H9 (cell line): Measurements from ENCODE around the gene TPPP2. TPM values are rescaled to one million over a fixed set of nuclear protein-coding genes. Genes with fewer than 3 reads are reported as not detected.

ENCODE experiments used
- DNase-seq: peaks from one replicate; pipeline ENCODE4 v3.0.0-alpha.2; 2017
- H2AFZ ChIP-seq: one replicate; pipeline ENCODE4 v1.6.1; 2013; ENCODE audit warnings: mild to moderate bottlenecking, low read length, control low read depth, moderate library complexity
- H2AK5ac ChIP-seq: 2 replicates; pipeline ENCODE4 v1.6.1; 2013; ENCODE audit warnings: low read length, control low read depth, mixed read lengths; ENCODE audit not compliant: insufficient read length
- H2BK120ac ChIP-seq: one replicate; pipeline ENCODE4 v1.6.1; 2013; ENCODE audit warnings: low read depth, mild to moderate bottlenecking, low read length, control low read depth, inconsistent platforms; ENCODE audit not compliant: poor library complexity, severe bottlenecking
- H2BK12ac ChIP-seq: 2 replicates; pipeline ENCODE4 v1.6.1; 2013; ENCODE audit warnings: low read length, control low read depth, mixed read lengths, low read depth; ENCODE audit not compliant: insufficient read length
- H2BK15ac ChIP-seq: 2 replicates; pipeline ENCODE4 v1.6.1; 2013; ENCODE audit warnings: low read depth, low read length, control low read depth
- H2BK20ac ChIP-seq: one replicate; pipeline ENCODE4 v1.6.1; 2013; ENCODE audit warnings: low read depth, mild to moderate bottlenecking, low read length, control low read depth, inconsistent platforms; ENCODE audit not compliant: poor library complexity, severe bottlenecking
- H2BK5ac ChIP-seq: 2 replicates; pipeline ENCODE4 v1.6.1; 2013; ENCODE audit warnings: low read length, control low read depth, mixed read lengths; ENCODE audit not compliant: insufficient read length
- H3K14ac ChIP-seq: 2 replicates; pipeline ENCODE4 v1.6.1; 2013; ENCODE audit warnings: low read length, control low read depth; ENCODE audit not compliant: insufficient read depth
- H3K18ac ChIP-seq: 2 replicates; pipeline ENCODE4 v1.6.1; 2013; ENCODE audit warnings: low read depth, mild to moderate bottlenecking, mixed read lengths, low read length, control low read depth; ENCODE audit not compliant: insufficient read length
- H3K23ac ChIP-seq: 2 replicates; pipeline ENCODE4 v1.6.1; 2013; ENCODE audit warnings: low read length, control low read depth, mixed read lengths, low read depth; ENCODE audit not compliant: insufficient read length
- H3K23me2 ChIP-seq: 2 replicates; pipeline ENCODE4 v1.6.1; 2013; ENCODE audit warnings: low read depth, mild to moderate bottlenecking, mixed read lengths, low read length, control low read depth; ENCODE audit not compliant: insufficient read length, poor library complexity, severe bottlenecking
- H3K27ac ChIP-seq: 2 replicates; pipeline ENCODE4 v1.5.1; 2013; ENCODE audit warnings: low read length, control low read depth, mixed read lengths, low read depth; ENCODE audit not compliant: insufficient read length
- H3K27me3 ChIP-seq: 2 replicates; pipeline ENCODE4 v1.6.1; 2013; ENCODE audit warnings: low read length, control low read depth, inconsistent platforms; ENCODE audit not compliant: insufficient read depth
- H3K4ac ChIP-seq: 2 replicates; pipeline ENCODE4 v1.6.1; 2013; ENCODE audit warnings: low read depth, mild to moderate bottlenecking, control low read depth, inconsistent platforms, low read length, moderate library complexity
- H3K4me1 ChIP-seq: 2 replicates; pipeline ENCODE4 v1.6.1; 2013; ENCODE audit warnings: low read length, control low read depth, inconsistent platforms; ENCODE audit not compliant: insufficient read depth
- H3K4me2 ChIP-seq: 2 replicates; pipeline ENCODE4 v1.6.1; 2013; ENCODE audit warnings: low read length, control low read depth, mixed read lengths; ENCODE audit not compliant: insufficient read length, insufficient read depth
- H3K56ac ChIP-seq: 2 replicates; pipeline ENCODE4 v1.6.1; 2013; ENCODE audit warnings: low read depth, mild to moderate bottlenecking, mixed read lengths, low read length, control low read depth; ENCODE audit not compliant: insufficient read length
- H3K79me1 ChIP-seq: 2 replicates; pipeline ENCODE4 v1.6.1; 2013; ENCODE audit warnings: low read depth, mild to moderate bottlenecking, moderate library complexity, low read length, control low read depth, inconsistent platforms; ENCODE audit not compliant: insufficient read depth, poor library complexity, severe bottlenecking
- H3K79me2 ChIP-seq: 2 replicates; pipeline ENCODE4 v1.6.1; 2013; ENCODE audit warnings: low read length, control low read depth, inconsistent platforms; ENCODE audit not compliant: insufficient read depth
- H3K9ac ChIP-seq: 2 replicates; pipeline ENCODE4 v1.6.1; 2013; ENCODE audit warnings: low read length, control low read depth, mixed read lengths; ENCODE audit not compliant: insufficient read length; ENCODE audit errors: extremely low read depth
- H3K9me3 ChIP-seq: one replicate; pipeline ENCODE4 v1.6.1; 2013; ENCODE audit warnings: low read depth, low read length, inconsistent platforms; ENCODE audit not compliant: control insufficient read depth
- H3T11ph ChIP-seq: one replicate; pipeline ENCODE4 v1.6.1; 2013; ENCODE audit warnings: mild to moderate bottlenecking, low read length, control low read depth, inconsistent platforms
- H4K20me1 ChIP-seq: one replicate; pipeline ENCODE4 v1.6.1; 2013; ENCODE audit not compliant: control insufficient read depth, insufficient read length, insufficient read depth
- H4K5ac ChIP-seq: 2 replicates; pipeline ENCODE4 v1.6.1; 2013; ENCODE audit warnings: low read depth, mild to moderate bottlenecking, mixed read lengths, low read length, control low read depth; ENCODE audit not compliant: insufficient read length
- H4K8ac ChIP-seq: replicated peaks from 2 replicates; pipeline ENCODE4 v1.6.1; 2013; ENCODE audit warnings: low read length, control low read depth, mixed read lengths, low read depth; ENCODE audit not compliant: insufficient read length
- H4K91ac ChIP-seq: 2 replicates; pipeline ENCODE4 v1.6.1; 2013; ENCODE audit warnings: low read depth, mild to moderate bottlenecking, moderate library complexity, mixed read lengths, low read length, control low read depth; ENCODE audit not compliant: insufficient read length
- H3K27ac Mint-ChIP-seq, 3 experiments: 2 replicates in 2 of 3; 3 replicates in 1 of 3; pipeline ENCODE4 v1.8.0; 2020 to 2021; ENCODE audit warnings: mixed read lengths in 3 of 3, mild to moderate bottlenecking in 1 of 3, moderate library complexity in 1 of 3
- H3K27me3 Mint-ChIP-seq: 2 replicates; pipeline ENCODE4 v1.8.0; 2021; ENCODE audit warnings: low read depth, mild to moderate bottlenecking, moderate library complexity, mixed read lengths
- H3K36me3 Mint-ChIP-seq, 3 experiments: 2 replicates in 2 of 3; 3 replicates in 1 of 3; pipeline ENCODE4 v1.8.0; 2020 to 2021; ENCODE audit warnings: low read depth in 3 of 3, mixed read lengths in 3 of 3; ENCODE audit not compliant: insufficient read depth in 1 of 3
- H3K4me1 Mint-ChIP-seq, 2 experiments: 2 replicates each; pipeline ENCODE4 v1.8.0; 2020; ENCODE audit warnings: mixed read lengths in 2 of 2
- H3K4me3 Mint-ChIP-seq, 2 experiments: 2 replicates in 1 of 2; 3 replicates in 1 of 2; pipeline ENCODE4 v1.8.0; 2020 to 2021; ENCODE audit warnings: mild to moderate bottlenecking in 2 of 2, mixed read lengths in 2 of 2, moderate library complexity in 1 of 2
- H3K9me3 Mint-ChIP-seq, 2 experiments: 2 replicates in 1 of 2; 3 replicates in 1 of 2; pipeline ENCODE4 v1.8.0; 2020; ENCODE audit warnings: mild to moderate bottlenecking in 2 of 2, mixed read lengths in 2 of 2, moderate library complexity in 1 of 2
- WGBS: extraction: QIAGEN DNeasy Blood & Tissue Kit; methylation state at CpG from one replicate; pipeline ENCODE4 v1.1.7; 2013; ENCODE audit warnings: missing lambda C conversion rate, low lambda C conversion rate, mixed read lengths; ENCODE audit not compliant: insufficient read length; ENCODE audit errors: extremely low coverage; 5-methylcytosine and 5-hydroxymethylcytosine counted together
- total RNA-seq: library from RNA; stranded (reverse); gene quantifications from 2 replicates; pipeline ENCODE4 v1.2.1, GENCODE V29; 2021
- TF ChIP-seq, protein P1 (sequence below): fragments of 200-600 bp; sonication (generic); conservative IDR thresholded peaks from 3 replicates; pipeline ENCODE4 v1.8.0; 2021; ENCODE audit warnings: antibody characterized with exemption, mild to moderate bottlenecking

Gene TPPP2
- total RNA-seq, 1 experiment from 2014 or later: not detected

- no peak for DNase-seq
- no peaks in the 10 kb centered on the region for H3K27me3 ChIP-seq
- H3K27me3 Mint-ChIP-seq: peaks cover 6% of the 10 kb centered on the region
- H3K18ac ChIP-seq: no peak overlapping the region
- H3K14ac ChIP-seq: no peak overlapping the region
- no peaks in the 10 kb centered on the region for H3K79me1 ChIP-seq
- H3K79me2 ChIP-seq: no peaks in the 10 kb centered on the region; the same call in 1 of the 2 replicates
- H3K23me2 ChIP-seq: no peaks in the 10 kb centered on the region
- no peaks in the 10 kb centered on the region for H3K9me3 ChIP-seq
- H4K20me1 ChIP-seq: no peaks in the 10 kb centered on the region
- TF ChIP-seq, protein P1, sequence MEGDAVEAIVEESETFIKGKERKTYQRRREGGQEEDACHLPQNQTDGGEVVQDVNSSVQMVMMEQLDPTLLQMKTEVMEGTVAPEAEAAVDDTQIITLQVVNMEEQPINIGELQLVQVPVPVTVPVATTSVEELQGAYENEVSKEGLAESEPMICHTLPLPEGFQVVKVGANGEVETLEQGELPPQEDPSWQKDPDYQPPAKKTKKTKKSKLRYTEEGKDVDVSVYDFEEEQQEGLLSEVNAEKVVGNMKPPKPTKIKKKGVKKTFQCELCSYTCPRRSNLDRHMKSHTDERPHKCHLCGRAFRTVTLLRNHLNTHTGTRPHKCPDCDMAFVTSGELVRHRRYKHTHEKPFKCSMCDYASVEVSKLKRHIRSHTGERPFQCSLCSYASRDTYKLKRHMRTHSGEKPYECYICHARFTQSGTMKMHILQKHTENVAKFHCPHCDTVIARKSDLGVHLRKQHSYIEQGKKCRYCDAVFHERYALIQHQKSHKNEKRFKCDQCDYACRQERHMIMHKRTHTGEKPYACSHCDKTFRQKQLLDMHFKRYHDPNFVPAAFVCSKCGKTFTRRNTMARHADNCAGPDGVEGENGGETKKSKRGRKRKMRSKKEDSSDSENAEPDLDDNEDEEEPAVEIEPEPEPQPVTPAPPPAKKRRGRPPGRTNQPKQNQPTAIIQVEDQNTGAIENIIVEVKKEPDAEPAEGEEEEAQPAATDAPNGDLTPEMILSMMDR: no peak
- H3K4me3 Mint-ChIP-seq: peak overlapping the region; percentile 94 to 95
- H3K9ac ChIP-seq: no peak overlapping the region
- no peak overlapping the region for H4K8ac ChIP-seq
- H2AK5ac ChIP-seq: no peak overlapping the region
- H2BK12ac ChIP-seq: no peak overlapping the region
- no peak overlapping the region for H3K23ac ChIP-seq
- no peak overlapping the region for H2BK20ac ChIP-seq
- no peak overlapping the region for H4K91ac ChIP-seq
- H3K27ac Mint-ChIP-seq: peak overlapping the region; percentile 90 to 98 (median 92); a peak in 5 of 7 replicates
- peak overlapping the region; percentile 70 for H3K4me2 ChIP-seq
- H3K27ac ChIP-seq: no peak overlapping the region
- H3K36me3 Mint-ChIP-seq: peaks cover 18 to 31% (median 31%) of the 10 kb centered on the region in 3 experiments; a peak in 6 of 7 replicates
- no CpG with 5 or more reads among the region's 11 CpGs for WGBS
- H2AFZ ChIP-seq: no peak overlapping the region
- H3K9me3 Mint-ChIP-seq: no peaks in the 10 kb centered on the region
- H4K5ac ChIP-seq: no peak overlapping the region
- H2BK15ac ChIP-seq: no peak overlapping the region
- no peak overlapping the region for H2BK120ac ChIP-seq
- H3K4me1 Mint-ChIP-seq: peaks cover 9 to 12% of the 10 kb centered on the region in 2 experiments
- no peak overlapping the region for H3K4ac ChIP-seq
- no peak overlapping the region for H3K56ac ChIP-seq
- H3K4me1 ChIP-seq: peaks cover 3% of the 10 kb centered on the region
- no peak overlapping the region for H2BK5ac ChIP-seq
- no peak overlapping the region for H3T11ph ChIP-seq
These were observed 40.6 kb upstream of the TPPP2 start for GRCh38 chr14:20989471-20989786.
